CD1c-positive myeloid dendritic cell (primary cell): Measurements from ENCODE around the gene RNF41.
"Not testable (repeated sequence)": the region's sequence is repeated elsewhere in the genome, so short reads cannot be mapped to it uniquely, and the experiment has no call there.

ENCODE experiments used
- DNase-seq: peaks from one replicate; pipeline ENCODE4 v3.0.0-alpha.2; 2016; ENCODE audit errors: extremely low spot score

The RNF41 gene

GRCh38 chr12:56221757-56222530 lies at the start of gene RNF41:
Gene RNF41, minus strand, starts transcription at chr12:56221922. Its CDS starts 7,875 bp downstream, at chr12:56214047.
- peak; percentile 97 for DNase-seq

GRCh38 chr12:56271031-56271430 lies 49.3 kb upstream of the RNF41 start:
- peak; percentile 6 for DNase-seq

- DNase-seq: no peak
These were observed 45.8 kb upstream of the RNF41 start for GRCh38 chr12:56267443-56268071.

GRCh38 chr12:56266693-56267442 lies 45.1 kb upstream of the RNF41 start, which contains the start of gene COQ10A:
Gene COQ10A, plus strand, starts transcription at chr12:56266942. Its CDS starts 177 bp downstream, at chr12:56267119.
- peak; percentile 83 for DNase-seq

- DNase-seq: not testable (repeated sequence)
These were observed 44.5 kb upstream of the RNF41 start for GRCh38 chr12:56266068-56266692.

GRCh38 chr12:56262955-56263354 lies 41.2 kb upstream of the RNF41 start:
- DNase-seq: not testable (repeated sequence)

- DNase-seq: no peak
These were observed 39.9 kb upstream of the RNF41 start for GRCh38 chr12:56261503-56262232.

- no peak for DNase-seq
These were observed 39.2 kb upstream of the RNF41 start for GRCh38 chr12:56260921-56261320.

GRCh38 chr12:56260380-56260779 lies 38.7 kb upstream of the RNF41 start:
- DNase-seq: no peak

GRCh38 chr12:56258820-56259183 lies 37.1 kb upstream of the RNF41 start:
- no peak for DNase-seq

- peak; percentile 89 for DNase-seq
These were observed 36.5 kb upstream of the RNF41 start, which contains the start of gene ANKRD52 for GRCh38 chr12:56258068-56258819. Gene ANKRD52, minus strand, starts transcription at chr12:56258384. Its CDS starts 115 bp downstream, at chr12:56258269.

GRCh38 chr12:56257491-56258067 lies 35.9 kb upstream of the RNF41 start:
- DNase-seq: peak; percentile 24

GRCh38 chr12:56257071-56257470 lies 35.3 kb upstream of the RNF41 start:
- DNase-seq: no peak

GRCh38 chr12:56256326-56256960 lies 34.7 kb upstream of the RNF41 start:
- no peak for DNase-seq

GRCh38 chr12:56255671-56256070 lies 33.9 kb upstream of the RNF41 start:
- no peak for DNase-seq

GRCh38 chr12:56253091-56253490 lies 31.4 kb upstream of the RNF41 start:
- no peak for DNase-seq

- no peak for DNase-seq
These were observed 30.9 kb upstream of the RNF41 start for GRCh38 chr12:56252649-56253048.

GRCh38 chr12:56248711-56249110 lies 27.0 kb upstream of the RNF41 start:
- no peak for DNase-seq

- no peak for DNase-seq
These were observed 26.2 kb upstream of the RNF41 start for GRCh38 chr12:56247923-56248322.

- DNase-seq: no peak
These were observed 22.8 kb upstream of the RNF41 start for GRCh38 chr12:56244494-56244893.
